Measurements from ENCODE around the gene ARMC12. TPM values are rescaled to one million over a fixed set of nuclear protein-coding genes. Genes with fewer than 3 reads are reported as not detected.

The ARMC12 gene
- total and polyA plus RNA-seq, 2 of the 4 experiments (the other 2 are of a cell fraction): 0.18 to 0.74 TPM

DNA sequence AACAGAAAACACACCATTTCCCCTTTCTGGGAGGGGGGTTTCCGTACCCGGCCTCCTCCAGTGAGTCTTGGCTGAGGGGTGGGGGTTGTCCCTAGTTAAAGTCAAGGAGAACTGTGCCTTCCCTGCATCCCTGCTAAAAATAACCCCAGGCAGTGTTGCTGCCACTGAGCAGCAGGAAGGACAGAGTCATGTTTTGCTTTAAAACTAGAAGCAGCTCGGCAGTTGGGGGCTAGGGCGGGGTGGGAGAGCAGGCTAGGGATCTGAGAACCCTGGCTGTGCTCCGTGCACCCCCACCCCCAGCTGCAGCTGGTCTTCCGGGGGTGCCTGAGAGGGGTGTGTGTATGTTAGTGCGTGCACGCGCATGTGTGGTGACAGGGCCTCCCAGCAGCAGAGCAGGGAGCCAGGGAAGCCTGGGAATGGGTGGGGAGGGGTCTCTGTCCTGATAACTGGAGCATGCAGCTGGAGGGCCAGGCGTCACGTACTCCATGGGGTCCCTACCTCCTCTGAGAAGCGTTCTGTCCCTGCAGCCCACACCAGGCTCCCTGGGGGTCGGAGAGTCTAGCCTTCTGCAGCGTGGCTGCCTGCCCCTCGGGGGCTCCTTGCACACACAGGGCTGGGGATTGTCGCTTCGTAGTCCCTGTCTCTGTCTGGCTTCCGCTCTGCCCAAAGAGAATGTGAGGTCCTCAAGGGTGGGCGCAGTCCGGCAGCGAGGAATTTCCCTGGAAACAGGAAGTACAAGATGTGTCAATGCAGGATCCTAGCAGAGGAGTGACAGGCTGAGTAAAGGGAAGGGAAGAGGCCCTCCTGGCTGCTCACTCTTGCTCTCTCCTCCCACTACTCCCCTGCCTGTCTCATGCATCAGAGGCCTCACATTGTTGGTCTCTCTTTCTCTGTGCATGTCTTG, 16.8 kb upstream of the ARMC12 start (continued):
- TF ChIP-seq, protein P1, sequence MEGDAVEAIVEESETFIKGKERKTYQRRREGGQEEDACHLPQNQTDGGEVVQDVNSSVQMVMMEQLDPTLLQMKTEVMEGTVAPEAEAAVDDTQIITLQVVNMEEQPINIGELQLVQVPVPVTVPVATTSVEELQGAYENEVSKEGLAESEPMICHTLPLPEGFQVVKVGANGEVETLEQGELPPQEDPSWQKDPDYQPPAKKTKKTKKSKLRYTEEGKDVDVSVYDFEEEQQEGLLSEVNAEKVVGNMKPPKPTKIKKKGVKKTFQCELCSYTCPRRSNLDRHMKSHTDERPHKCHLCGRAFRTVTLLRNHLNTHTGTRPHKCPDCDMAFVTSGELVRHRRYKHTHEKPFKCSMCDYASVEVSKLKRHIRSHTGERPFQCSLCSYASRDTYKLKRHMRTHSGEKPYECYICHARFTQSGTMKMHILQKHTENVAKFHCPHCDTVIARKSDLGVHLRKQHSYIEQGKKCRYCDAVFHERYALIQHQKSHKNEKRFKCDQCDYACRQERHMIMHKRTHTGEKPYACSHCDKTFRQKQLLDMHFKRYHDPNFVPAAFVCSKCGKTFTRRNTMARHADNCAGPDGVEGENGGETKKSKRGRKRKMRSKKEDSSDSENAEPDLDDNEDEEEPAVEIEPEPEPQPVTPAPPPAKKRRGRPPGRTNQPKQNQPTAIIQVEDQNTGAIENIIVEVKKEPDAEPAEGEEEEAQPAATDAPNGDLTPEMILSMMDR (conservative IDR thresholded peaks at IDR 0.05; ENCODE audit: low read depth, low read length): no peak
- TF ChIP-seq SMC3 (IDR thresholded peaks at IDR 0.05; ENCODE audit: low read depth, low read length): no peak
- TF ChIP-seq BHLHE40 (IDR thresholded peaks at IDR 0.05; ENCODE audit: low read depth, low read length): no peak
